Stimulated activated CD4-positive, alpha-beta T cell treated with anti-CD3 and anti-CD28 coated beads, Interleukin-15, amount 100 ng/mL, for 1 hour (primary cell): ENCODE data around the gene PRSS35.
"Not testable (repeated sequence)": the region's sequence is repeated elsewhere in the genome, so short reads cannot be mapped to it uniquely, and the experiment has no call there.

Experiments
- DNase-seq, 2 donors: peaks; one replicate each; pipeline ENCODE4 v3.0.0-alpha.2; 2020; ENCODE audit warnings: low read depth in 1 of 2, low spot score in 1 of 2

Gene PRSS35

DNA sequence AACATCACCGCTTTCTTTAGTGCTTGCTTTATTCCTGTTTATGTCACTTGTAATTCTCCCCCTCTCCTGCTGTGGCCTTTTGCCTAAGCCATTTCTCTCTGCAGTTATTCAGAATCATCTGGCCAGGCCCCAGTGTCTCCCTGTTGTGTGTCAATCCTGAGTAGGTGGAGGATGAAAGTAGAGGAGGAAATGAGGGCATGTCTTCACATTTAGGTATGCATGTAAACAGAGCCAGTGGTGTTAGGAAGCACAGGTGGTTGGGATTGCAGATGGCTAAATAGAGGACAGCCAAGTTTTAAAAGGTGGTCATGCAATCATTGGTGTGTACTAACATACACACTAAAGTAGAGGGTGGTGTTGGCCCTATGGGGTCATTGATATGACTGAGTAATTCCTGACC is 5.2 kb downstream of the PRSS35 start:
- DNase-seq: no peak

DNA sequence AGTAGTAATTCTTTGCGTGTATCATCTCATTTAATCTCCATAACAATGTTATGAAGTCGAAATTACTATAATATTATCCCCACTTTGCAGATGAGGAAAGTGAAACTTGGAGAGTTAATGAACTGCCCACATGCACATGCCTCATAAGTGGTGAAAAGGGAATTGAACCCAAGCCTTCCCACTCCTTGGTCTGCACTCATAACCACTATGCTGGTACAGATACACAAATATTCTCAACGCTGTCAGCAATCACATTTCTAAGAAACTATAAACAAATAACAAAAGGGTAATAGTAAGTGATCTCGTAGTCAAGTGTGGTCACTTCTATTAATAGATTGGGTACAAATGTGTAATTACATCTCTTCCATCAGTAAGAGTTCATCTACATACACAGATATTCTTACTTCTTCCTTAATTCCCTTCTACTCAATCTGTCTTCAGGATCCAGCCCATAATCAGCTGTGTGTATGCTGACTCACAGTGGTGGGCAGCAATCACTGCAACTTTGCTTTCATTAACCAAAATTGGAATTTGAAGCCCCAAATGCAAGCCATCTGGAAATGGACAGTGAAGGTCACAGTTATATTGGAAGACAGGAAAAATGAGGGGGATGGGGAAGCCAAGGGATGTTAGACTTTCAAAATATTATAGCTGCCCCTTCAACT is 6.6 kb downstream of the PRSS35 start:
- no peak for DNase-seq

DNA sequence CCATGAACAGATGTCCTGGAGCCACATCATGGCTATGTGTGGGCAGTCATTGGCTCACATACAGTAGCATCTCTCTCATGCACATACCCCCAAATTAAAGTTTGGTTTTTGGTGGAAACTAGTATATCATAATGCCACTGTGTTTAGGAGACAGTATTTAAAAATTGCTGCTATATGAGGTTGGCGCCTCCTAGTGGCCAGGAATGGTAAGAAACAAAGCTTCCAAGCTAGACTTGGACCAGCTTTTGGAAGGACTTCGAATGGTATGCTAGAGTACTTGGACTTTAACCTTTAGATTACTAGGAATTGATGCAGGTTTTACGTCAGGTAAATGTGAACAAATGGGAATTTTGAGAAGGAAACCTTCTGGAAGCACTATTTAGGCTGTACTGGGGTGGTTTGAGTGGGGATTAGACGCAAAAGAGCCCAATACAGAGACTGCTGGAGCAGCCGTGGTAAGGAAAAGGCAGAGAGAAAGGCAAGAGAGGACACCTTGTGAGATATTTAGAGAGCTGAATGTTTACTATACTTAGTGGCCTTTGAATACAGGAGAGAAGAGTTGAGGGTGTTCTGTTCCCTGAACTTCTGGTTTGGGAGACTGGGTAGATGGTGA is 23.8 kb downstream of the PRSS35 start:
- DNase-seq: no peak

DNA sequence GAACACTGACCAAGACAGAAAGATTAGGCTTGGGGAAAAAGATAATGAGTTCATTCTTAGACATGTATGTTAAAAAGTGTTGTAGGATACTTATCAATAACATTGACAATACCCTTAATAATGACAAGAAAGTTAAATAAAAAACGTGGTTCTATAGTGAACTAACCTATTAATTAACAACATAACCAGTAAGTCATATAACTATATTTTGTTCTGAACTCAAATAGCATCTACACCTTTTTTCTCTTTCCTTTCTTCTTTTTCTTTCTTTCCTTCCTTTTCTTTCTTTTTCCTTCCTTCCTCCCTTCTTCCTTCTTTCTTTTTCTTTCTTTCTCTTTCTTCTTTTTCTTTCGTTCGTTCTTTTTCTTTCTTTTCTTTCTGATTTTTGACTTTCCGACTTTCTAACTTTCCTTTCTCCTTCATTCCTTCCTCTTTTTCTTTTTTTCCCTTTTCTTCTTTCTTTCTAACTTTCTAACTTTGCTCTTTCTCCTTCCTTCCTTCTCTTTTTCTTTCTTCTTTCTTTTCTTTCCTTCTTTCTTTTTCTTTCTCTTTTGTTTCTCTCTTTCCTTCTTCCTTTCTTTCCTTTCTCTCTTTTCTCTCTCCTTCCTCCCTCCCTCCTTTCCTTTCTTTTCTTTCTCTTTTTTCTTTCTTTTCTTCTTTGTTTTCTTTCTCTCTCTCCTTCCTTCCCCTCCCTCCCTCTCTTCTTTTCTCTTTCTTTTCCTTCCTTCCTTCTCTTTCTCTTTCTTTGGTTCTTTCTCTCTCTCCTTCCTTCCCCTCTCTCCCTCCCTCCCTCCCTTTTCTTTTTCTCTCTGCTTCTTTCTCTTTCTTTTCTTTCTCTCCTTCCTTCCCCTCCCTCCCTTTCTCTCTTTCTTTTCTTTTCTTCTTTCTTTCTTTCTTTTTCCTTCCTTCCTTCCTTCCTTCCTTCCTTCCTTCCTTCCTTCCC is 24.6 kb downstream of the PRSS35 start:
- no peak for DNase-seq

DNA sequence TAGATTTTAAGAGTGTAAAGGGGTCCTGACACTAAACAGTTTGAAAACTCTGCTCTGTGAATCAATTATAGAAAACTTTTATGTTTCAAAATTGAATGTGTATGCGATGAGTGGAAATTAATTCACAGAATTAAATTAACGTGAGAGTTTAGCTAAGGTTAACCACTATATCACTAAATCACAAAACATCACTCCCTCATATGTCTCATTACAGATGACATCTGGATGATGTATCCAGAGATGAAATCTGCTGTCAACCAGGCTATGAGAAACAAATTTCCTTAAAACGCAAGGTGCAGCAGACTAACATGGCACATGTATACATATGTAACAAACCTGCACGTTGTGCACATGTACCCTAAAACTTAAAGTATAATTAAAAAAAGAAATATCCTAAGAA is 27.3 kb downstream of the PRSS35 start:
- no peak for DNase-seq

DNA sequence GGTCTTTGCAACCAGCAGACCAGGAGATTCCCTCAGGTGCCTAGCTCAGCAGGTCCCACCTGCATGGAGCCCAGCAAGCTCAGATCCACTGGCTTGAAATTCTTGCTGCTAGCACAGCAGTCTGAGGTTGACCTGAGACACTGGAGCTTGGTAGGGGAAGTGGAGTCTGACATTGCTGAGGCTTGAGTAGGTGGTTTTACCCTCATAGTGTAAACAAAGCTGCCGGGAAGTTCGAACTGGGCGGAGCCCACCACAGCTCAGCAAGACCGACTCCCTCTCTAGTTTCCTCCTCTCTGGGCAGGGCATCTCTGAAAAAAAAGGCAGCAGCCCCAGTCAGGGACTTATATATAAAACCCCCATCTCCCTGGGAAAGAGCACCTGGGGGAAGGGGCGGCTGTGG is 34.3 kb downstream of the PRSS35 start:
- no peak for DNase-seq

DNA sequence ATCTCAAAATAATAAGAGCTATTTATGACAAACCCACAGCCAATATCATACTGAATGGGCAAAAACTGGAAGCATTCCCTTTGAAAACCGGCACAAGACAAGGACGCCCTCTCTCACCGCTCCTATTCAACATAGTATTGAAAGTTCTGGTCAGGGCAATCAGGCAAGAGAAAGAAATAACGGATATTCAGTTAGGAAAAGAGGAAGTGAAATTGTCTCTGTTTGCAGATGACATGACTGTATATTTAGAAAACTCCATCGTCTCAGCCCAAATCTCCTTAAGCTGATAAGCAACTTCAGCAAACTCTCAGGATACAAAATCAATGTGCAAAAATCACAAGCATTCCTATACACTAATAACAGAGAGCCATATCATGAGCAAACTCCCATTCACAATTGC is 38.1 kb downstream of the PRSS35 start:
- not testable (repeated sequence) for DNase-seq

DNA sequence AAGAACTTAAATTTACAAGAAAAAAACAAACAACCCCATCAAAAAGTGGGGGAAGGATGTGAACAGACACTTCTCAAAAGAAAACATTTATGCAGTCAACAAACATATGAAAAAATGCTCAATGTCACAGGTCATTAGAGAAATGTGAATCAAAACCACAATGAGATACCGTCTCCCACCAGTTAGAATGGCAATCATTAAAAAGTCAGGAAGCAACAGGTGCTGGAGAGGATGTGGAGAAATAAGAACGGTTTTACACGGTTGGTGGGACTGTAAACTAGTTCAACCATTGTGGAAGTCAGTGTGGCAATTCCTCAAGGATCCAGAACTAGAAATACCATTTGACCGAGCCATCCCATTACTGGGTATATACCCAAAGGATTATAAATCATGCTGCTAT is 39.4 kb downstream of the PRSS35 start:
- not testable (repeated sequence) for DNase-seq

DNA sequence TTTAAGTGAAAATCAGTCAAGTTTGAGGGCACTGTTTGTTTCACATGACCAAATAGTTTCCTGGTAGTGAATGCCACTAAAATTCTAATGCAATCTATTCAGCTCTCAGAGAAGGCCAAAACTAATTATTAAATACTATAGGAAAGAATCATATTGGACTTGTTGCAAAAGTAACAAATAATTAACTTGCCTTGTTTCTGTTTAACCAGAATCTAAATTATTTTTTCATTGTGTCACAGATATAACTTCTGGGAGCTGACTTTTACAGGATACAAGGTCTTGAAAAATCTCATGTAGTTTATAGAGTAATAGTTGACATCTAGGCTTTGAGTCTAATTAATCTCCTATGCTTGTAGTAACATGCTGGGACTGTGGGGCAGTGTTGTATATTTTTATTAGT is 44.5 kb downstream of the PRSS35 start:
- DNase-seq: no peak

DNA sequence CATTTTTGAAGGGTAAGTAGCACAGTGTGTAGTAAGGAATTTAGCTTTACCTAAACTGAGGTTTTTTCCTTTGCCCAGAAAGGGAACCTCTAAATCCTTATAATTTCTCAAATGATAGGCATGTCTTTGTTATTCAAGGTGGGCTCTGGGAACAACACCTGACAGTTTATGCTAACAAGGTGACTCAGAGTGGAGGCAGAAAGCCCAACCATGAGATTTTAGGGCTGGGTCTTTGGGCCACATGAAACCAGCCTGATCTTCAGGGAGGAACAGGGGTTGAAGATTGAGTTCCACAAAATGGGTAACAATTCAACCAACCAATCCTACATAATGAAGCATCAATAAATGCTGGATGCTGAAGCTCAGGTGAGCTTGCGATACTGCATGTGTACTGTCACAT is 46.6 kb downstream of the PRSS35 start:
- no peak for DNase-seq

DNA sequence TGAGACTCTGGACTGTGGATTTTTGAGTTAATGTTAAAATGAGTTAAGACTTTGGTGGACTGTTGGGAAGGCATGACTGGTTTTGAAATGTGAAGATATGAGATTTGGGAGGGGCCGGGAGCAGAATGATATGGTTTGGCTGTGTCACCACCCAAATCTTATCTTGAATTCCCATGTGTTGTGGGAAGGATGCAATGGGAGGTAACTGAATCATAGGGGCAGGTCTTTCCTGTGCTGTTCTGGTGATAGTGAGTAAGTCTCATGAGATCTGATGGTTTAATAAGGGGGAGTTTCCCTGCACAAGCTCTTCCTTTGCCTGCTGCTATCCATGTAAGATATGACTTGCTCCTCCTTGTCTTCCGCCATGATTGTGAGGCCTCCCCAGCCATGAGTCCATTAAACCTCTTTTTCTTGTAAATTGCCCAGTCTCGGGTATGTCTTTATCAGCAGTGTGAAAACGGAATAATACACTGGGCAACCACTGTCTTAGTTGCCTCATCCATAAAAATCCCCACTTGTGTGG is 59.4 kb downstream of the PRSS35 start:
- not testable (repeated sequence) for DNase-seq

DNA sequence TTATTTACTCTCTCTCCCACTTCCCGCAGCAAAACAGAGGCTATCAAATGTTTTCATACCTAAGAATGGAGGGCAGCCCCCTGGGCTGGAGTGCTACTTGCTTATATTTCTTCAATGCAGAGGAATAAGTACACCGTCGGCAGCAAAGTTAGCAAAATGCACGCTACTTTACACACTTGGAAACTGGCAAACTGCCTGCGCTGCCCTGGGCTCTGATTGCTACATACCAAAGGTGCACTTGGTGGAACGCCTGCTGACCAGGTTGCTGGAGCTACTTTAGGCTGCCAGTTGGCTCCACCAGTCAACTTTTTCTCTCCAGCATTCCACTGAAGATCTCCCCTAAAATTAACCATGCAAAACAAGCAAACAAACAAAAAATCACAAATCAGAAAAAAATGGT is 62.4 kb downstream of the PRSS35 start:
- no peak for DNase-seq
